GM21529 (cell line): ENCODE measurements around the gene NDOR1.

Experiments used
- ATAC-seq: cut with Tn5 transposase; IDR thresholded peaks from one replicate; pipeline ENCODE4 v1.9.1; 2021; ENCODE audit not compliant: unreplicated experiment

Gene NDOR1

DNA sequence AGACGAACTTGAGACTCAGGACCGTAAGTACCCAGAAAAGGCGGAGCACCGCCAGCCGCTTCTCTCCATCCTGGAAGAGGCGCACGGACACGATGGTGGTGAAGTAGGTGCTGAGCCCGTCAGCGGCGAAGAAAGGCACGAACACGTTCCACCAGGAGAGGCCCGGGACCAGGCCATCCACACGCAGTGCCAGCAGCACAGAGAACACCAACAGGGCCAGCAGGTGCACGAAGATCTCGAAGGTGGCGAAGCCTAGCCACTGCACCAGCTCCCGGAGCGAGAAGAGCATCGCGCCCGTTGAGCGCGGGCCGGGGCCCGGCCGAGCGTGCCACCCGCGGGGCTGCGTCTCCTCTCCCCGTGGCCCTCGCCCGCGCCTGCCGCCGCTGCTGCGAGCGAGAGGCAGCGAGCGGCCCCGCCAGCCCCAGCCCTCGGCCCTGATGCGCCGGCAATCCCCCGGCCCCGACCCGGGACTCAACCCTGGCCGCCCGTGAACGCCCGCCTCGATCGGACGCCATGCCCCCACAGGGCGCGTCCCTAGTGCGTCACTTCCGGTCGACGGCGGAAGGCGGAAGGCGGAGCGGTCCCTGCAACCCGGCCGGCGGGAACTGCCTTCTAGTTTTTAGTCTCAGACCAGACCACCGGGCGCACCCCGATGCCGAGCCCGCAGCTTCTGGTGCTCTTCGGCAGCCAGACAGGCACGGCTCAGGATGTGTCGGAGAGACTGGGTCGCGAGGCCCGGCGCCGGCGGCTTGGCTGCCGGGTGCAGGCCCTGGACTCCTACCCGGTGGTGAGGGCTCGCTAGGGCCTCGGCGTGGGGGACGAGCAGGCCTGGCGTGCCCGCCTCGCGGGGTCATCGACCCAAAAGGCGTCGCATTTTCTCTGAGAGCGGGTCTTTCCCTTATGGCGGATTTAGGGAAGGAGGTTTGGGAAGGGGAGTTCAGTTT, at the start of gene NDOR1, which contains the start of gene TMEM203:
TSS of gene NDOR1 (plus strand) at position 575 of the 944 bp plus-strand sequence. CDS start at position 653, 78 bp downstream.
TSS of gene TMEM203 (minus strand) at position 523 of the 944 bp plus-strand sequence. CDS start at position 289, 234 bp downstream.
- ATAC-seq = peak; percentile 37

GRCh38 chr9:137156567-137157375, 48.7 kb upstream of the NDOR1 start:
- no peak for ATAC-seq

- ATAC-seq = no peak
Observed at GRCh38 chr9:137157618-137158415, 47.7 kb upstream of the NDOR1 start.

DNA sequence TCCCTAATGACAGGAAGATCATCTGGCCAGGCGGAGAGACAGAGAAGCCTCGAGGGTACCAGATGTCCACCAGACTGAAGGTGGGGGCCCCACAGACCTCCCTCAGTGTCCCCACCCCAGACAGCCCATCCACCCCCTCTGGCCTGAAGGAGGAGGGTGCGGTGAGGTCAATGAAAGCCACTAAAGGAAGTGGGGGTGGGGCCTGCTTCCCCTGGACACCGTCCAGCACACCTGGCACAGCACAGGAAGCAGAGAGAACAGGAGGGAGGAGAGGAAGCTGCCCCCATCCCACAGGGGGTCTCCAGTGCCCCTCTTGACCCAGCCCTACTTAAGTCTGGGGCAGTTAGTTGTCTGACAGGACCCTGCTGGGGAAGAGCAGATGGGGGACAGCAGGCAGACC, 46.9 kb upstream of the NDOR1 start:
- ATAC-seq = no peak

DNA sequence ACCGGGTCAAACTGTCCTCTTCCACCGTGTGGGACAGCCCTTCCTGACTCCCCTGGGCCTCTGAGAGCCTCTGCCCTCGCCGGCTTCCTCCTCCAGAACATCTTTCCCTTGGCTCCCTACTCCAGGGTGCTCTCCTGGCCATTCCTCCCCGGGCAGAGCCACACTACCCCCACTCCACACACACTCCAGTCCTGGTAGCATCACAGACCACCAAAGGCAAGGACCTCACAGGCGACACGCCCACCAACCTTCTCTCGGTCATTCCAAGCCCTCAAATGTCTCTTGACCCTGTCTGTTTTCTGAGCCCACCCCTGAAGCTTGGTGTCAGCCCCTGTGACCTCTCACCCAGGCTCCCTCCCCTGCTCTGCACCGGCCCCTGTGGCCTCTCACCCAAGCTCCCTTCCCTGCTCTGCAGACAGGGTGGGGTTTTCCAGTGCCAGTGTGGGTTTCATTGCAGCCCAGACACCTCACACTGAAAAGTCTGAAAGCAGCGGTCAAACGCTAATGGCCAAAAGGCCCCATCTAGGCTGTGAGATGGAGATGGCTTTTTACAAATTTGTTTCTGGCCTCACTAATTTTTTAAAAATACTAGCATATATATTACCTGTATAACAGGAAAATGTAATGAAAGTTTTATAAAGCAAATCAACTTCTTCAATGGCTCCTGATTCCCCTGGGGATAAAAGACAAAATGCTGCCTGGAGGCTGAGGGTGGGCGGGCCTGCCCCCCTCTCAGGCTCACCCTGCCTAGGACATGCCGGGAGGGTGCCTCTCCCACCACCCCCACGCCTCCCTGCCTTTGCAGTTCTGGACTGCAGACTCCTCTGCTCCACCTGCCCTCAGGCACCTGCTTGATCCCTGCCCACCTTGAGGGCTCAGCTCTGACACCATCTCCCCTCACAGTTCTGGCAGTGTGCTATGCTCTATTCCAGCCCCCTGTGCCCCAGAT, 46.1 kb upstream of the NDOR1 start:
- ATAC-seq = no peak

DNA sequence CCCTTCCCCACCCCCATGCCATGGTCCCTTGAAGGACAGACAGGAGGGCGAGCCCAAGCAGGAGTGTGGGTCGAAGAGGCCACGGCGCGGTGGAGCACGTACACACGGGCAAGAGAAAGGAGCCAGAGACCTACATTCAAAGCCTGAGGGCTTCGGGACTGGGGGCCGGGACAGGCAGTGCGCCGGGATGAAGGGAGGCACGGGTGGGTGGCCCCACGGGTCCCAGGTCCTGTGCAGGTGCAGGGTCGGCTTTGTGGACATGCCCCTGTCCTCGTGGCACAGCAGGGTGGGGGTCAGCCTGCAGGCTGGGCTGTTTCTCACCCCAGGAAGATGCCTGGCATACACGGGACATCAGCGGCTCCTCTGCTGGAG, 45.5 kb upstream of the NDOR1 start:
- no peak for ATAC-seq

- no peak for ATAC-seq
Observed at GRCh38 chr9:137160716-137161557, 44.6 kb upstream of the NDOR1 start.

GRCh38 chr9:137161558-137162486, 43.7 kb upstream of the NDOR1 start:
- no peak for ATAC-seq

DNA sequence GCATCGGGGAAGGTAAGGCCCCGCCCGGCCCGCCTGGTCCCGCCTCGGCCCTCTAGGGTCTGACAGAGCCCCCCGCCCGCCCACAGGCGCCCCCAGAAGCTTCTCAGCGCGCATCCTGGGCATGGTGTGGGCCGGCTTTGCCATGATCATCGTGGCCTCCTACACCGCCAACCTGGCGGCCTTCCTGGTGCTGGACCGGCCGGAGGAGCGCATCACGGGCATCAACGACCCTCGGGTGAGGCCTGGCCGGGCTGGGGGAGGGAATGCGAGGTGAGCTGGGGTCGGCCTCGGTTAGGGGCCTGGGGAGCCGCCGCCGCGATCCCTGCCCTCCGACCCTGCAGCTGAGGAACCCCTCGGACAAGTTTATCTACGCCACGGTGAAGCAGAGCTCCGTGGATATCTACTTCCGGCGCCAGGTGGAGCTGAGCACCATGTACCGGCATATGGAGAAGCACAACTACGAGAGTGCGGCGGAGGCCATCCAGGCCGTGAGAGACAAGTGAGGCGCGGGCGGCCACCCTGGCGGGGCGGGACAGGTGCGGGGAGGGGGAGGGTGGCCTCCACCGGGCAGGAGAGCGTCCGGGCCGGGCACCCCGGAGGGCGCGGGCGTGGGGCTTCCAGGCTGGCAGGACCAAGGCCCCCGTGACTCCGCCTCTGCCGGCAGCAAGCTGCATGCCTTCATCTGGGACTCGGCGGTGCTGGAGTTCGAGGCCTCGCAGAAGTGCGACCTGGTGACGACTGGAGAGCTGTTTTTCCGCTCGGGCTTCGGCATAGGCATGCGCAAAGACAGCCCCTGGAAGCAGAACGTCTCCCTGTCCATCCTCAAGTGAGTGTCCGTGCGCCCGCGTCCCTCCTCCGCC, 42.8 kb upstream of the NDOR1 start:
- no peak for ATAC-seq

- no peak for ATAC-seq
Observed at GRCh38 chr9:137163365-137163715, 42.2 kb upstream of the NDOR1 start.

GRCh38 chr9:137163805-137164204, 41.7 kb upstream of the NDOR1 start:
- no peak for ATAC-seq

DNA sequence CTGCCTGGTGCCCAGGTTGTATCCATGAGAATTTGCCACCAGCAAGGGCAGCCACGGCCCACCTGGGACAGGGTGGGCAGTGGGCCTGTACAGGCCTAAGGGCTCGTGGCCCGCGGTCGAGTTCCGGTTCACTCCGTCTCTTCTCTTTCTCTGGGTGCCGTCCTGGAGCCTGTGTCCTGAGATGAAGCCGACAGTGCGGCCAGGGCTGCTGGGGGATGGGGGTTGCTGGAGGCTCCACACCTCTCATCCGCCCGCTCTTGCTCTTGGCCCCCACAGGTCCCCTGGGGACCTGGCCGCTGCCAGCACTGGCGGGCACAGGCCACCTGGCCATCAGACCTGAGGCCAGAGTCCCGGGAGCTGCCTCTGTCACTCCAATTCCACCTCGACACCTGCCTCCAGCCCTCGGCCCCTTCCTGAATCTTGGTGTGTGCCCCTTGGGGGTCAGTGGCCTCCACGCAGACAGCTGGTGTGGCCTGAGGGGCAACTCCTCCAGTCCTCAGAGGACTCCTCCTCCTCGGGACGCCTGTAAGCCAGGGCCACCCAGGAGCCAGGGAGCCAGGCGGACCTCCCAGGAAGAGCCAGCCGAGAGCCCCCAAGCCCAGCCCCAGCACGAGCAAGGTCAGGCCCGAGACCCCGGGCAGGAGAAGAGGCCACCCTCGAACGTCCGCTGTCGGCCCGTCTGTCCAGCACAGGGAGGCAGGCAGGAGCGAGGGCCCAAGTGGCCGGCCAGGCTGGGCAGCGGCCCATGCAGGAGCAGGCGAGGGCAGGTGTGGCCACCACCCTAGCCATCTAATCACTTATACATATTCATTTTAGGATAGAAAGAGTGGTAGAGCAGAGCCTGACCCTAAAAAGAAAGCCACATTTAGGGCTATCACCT, 40.9 kb upstream of the NDOR1 start:
- ATAC-seq = no peak

- ATAC-seq = no peak
Observed at GRCh38 chr9:137165250-137165836, 40.2 kb upstream of the NDOR1 start.

- ATAC-seq = no peak
Observed at GRCh38 chr9:137166380-137167229, 38.9 kb upstream of the NDOR1 start.

- no peak for ATAC-seq
Observed at GRCh38 chr9:137167277-137167746, 38.2 kb upstream of the NDOR1 start.
